H1 (cell line): ENCODE data around the gene CD276. TPM values are rescaled to one million over a fixed set of nuclear protein-coding genes. Genes with fewer than 3 reads are reported as not detected.

ENCODE experiments used
- CTCF ChIA-PET: fragments of 300-600 bp; sonication (Branson Sonifier 250); formaldehyde crosslinking; loops from one replicate; lab custom pipeline; 2021; ENCODE audit not compliant: partially characterized antibody; lab: Charles Lee
- POLR2A ChIA-PET: fragments of 300-600 bp; sonication (Branson Sonifier 250); formaldehyde crosslinking; loops from one replicate; lab custom pipeline; 2021; ENCODE audit warnings: inconsistent platforms; ENCODE audit not compliant: partially characterized antibody; lab: Charles Lee
- DNase-seq, 2 experiments: peaks; one replicate each; pipeline versions ENCODE4 v3.0.0 to v3.0.0-alpha.2; 2010 to 2022; ENCODE audit warnings: low spot score in 2 of 2, low read depth in 1 of 2, mixed read lengths in 1 of 2
- FAIRE-seq: peaks from 2 replicates; lab custom pipeline; 2011; peaks lifted over from hg19 to GRCh38; lab: Jason Lieb, UNC
- H2AFZ ChIP-seq: 2 replicates; pipeline ENCODE4 v1.8.1; 2012; ENCODE audit warnings: low read length, inconsistent platforms
- H2AK5ac ChIP-seq: 2 replicates; pipeline ENCODE4 v1.6.1; 2013; ENCODE audit warnings: low read depth, low read length
- H2BK120ac ChIP-seq: replicated peaks from 2 replicates; pipeline ENCODE3; 2013; ENCODE audit warnings: low read depth, low read length, inconsistent platforms
- H2BK12ac ChIP-seq: 2 replicates; pipeline ENCODE4 v1.6.1; 2013; ENCODE audit warnings: low read depth, low read length
- H2BK15ac ChIP-seq: 2 replicates; pipeline ENCODE4 v1.6.1; 2013; ENCODE audit warnings: low read length
- H2BK20ac ChIP-seq: 2 replicates; pipeline ENCODE4 v1.6.1; 2013; ENCODE audit warnings: low read length
- H2BK5ac ChIP-seq: 2 replicates; pipeline ENCODE4 v1.6.1; 2013; ENCODE audit warnings: low read depth, low read length
- H3K14ac ChIP-seq: 2 replicates; pipeline ENCODE4 v1.6.1; 2013; ENCODE audit warnings: inconsistent platforms; ENCODE audit not compliant: insufficient read length
- H3K18ac ChIP-seq: 2 replicates; pipeline ENCODE4 v1.6.1; 2013; ENCODE audit warnings: low read length; ENCODE audit errors: extremely low read depth
- H3K23ac ChIP-seq: 2 replicates; pipeline ENCODE4 v1.6.1; 2013; ENCODE audit warnings: inconsistent platforms; ENCODE audit not compliant: insufficient read length
- H3K23me2 ChIP-seq: 2 replicates; pipeline ENCODE4 v1.6.1; 2013; ENCODE audit warnings: low read depth, low read length
- H3K27ac ChIP-seq: 2 replicates; pipeline ENCODE4 v1.6.1; 2011; ENCODE audit warnings: low read depth, low read length, inconsistent platforms
- H3K27me3 ChIP-seq, 4 experiments: replicated peaks in 1 of 4; 1 replicate in 1 of 4; 2 replicates in 3 of 4; pipeline versions ENCODE4 v1.6.1 to v1.8.1; 2011 to 2013; ENCODE audit warnings: low read length in 3 of 4, mild to moderate bottlenecking in 3 of 4, inconsistent platforms in 2 of 4, mixed read lengths in 2 of 4, moderate library complexity in 1 of 4; ENCODE audit not compliant: control insufficient read depth in 3 of 4, insufficient read depth in 3 of 4; ENCODE audit errors: extremely low read depth in 1 of 4
- H3K36me3 ChIP-seq, 4 experiments: 2 replicates each; pipeline versions ENCODE4 v1.6.1 to v1.8.1; 2011 to 2013; ENCODE audit warnings: mild to moderate bottlenecking in 4 of 4, low read length in 3 of 4, moderate library complexity in 2 of 4, control low read depth in 1 of 4, inconsistent platforms in 1 of 4; ENCODE audit not compliant: insufficient read depth in 4 of 4, control insufficient read depth in 2 of 4
- H3K4ac ChIP-seq: replicated peaks from 2 replicates; pipeline ENCODE3; 2013; ENCODE audit warnings: low read length, low read depth, mixed read lengths, inconsistent platforms; ENCODE audit not compliant: insufficient read length
- H3K4me1 ChIP-seq, 4 experiments: replicated peaks in 1 of 4; 1 replicate in 1 of 4; 2 replicates in 3 of 4; pipeline versions ENCODE4 v1.6.1 to v1.8.1; 2011 to 2013; ENCODE audit warnings: low read length in 3 of 4, inconsistent platforms in 2 of 4, mixed read lengths in 1 of 4; ENCODE audit not compliant: insufficient read depth in 4 of 4, control insufficient read depth in 3 of 4
- H3K4me2 ChIP-seq, 2 experiments: 2 replicates each; pipeline versions ENCODE4 v1.6.1 to v1.8.1; 2011 to 2013; ENCODE audit warnings: low read depth in 2 of 2, low read length in 2 of 2, control low read depth in 1 of 2, inconsistent platforms in 1 of 2, mild to moderate bottlenecking in 1 of 2; ENCODE audit not compliant: insufficient read depth in 1 of 2
- H3K4me3 ChIP-seq, 4 experiments: fragments of 200-600, 300-600 bp in 1 of 4; sonication (generic), shearing (Covaris generic), sonication (Bioruptor Twin) in 1 of 4; 2 replicates each; pipeline versions ENCODE4 v1.5.1 to v1.8.1; 2011 to 2016; ENCODE audit warnings: low read length in 4 of 4, low read depth in 3 of 4, control low read depth in 2 of 4, inconsistent platforms in 2 of 4, mild to moderate bottlenecking in 2 of 4, mixed read lengths in 1 of 4, moderate library complexity in 1 of 4; ENCODE audit not compliant: insufficient read depth in 2 of 4; ENCODE audit errors: extremely low read depth in 1 of 4
- H3K56ac ChIP-seq: replicated peaks from 2 replicates; pipeline ENCODE3; 2013; ENCODE audit warnings: low read depth, mild to moderate bottlenecking, mixed read lengths, low read length, inconsistent platforms; ENCODE audit not compliant: insufficient read length
- H3K79me1 ChIP-seq: 2 replicates; pipeline ENCODE4 v1.6.1; 2013; ENCODE audit warnings: low read depth, low read length, control low read depth
- H3K79me2 ChIP-seq, 2 experiments: 2 replicates each; pipeline versions ENCODE4 v1.6.1 to v1.8.1; 2012 to 2013; ENCODE audit warnings: low read length in 2 of 2, mild to moderate bottlenecking in 2 of 2, inconsistent platforms in 1 of 2; ENCODE audit not compliant: insufficient read depth in 2 of 2, control insufficient read depth in 1 of 2
- H3K9ac ChIP-seq, 4 experiments: replicated peaks in 1 of 4; 1 replicate in 1 of 4; 2 replicates in 3 of 4; pipeline versions ENCODE4 v1.6.1 to v1.8.1; 2011 to 2013; ENCODE audit warnings: low read depth in 3 of 4, low read length in 3 of 4, control low read depth in 2 of 4, mild to moderate bottlenecking in 2 of 4, moderate library complexity in 2 of 4, inconsistent platforms in 1 of 4; ENCODE audit errors: extremely low read depth in 1 of 4
- H3K9me3 ChIP-seq, 2 experiments: 2 replicates each; pipeline versions ENCODE4 v1.6.1 to v1.8.1; 2012 to 2013; ENCODE audit warnings: mild to moderate bottlenecking in 2 of 2, moderate library complexity in 2 of 2, control low read depth in 1 of 2, inconsistent platforms in 1 of 2, low read depth in 1 of 2, low read length in 1 of 2, mixed read lengths in 1 of 2; ENCODE audit not compliant: insufficient read depth in 2 of 2
- H4K20me1 ChIP-seq, 2 experiments: replicated peaks in 1 of 2; 2 replicates each; pipeline versions ENCODE3 to v1.8.1; 2011 to 2013; ENCODE audit warnings: inconsistent platforms in 2 of 2, low read length in 2 of 2, mild to moderate bottlenecking in 1 of 2; ENCODE audit not compliant: insufficient read depth in 2 of 2, control insufficient read depth in 1 of 2
- H4K5ac ChIP-seq: 2 replicates; pipeline ENCODE4 v1.6.1; 2013; ENCODE audit warnings: low read length, low read depth, mixed read lengths, inconsistent platforms; ENCODE audit not compliant: insufficient read length
- H4K8ac ChIP-seq: 2 replicates; pipeline ENCODE4 v1.8.0; 2013; ENCODE audit warnings: mild to moderate bottlenecking, moderate library complexity, low read length, inconsistent platforms; ENCODE audit not compliant: insufficient read depth; ENCODE audit errors: extremely low read depth
- H4K91ac ChIP-seq: replicated peaks from 2 replicates; pipeline ENCODE3; 2013; ENCODE audit warnings: low read length, mixed read lengths, inconsistent platforms; ENCODE audit not compliant: insufficient read length
- ASH2L ChIP-seq: fragments of 200-600, 300-600 bp; sonication (generic); IDR thresholded peaks from one replicate; pipeline ENCODE4 v1.7.1; 2017; ENCODE audit warnings: low read length
- CEBPB ChIP-seq: IDR thresholded peaks from 2 replicates; pipeline ENCODE4 v1.6.1; 2012; ENCODE audit warnings: low read depth, low read length
- CREB1 ChIP-seq: IDR thresholded peaks from 2 replicates; pipeline ENCODE4 v1.6.1; 2012; ENCODE audit warnings: inconsistent platforms
- CTCF ChIP-seq, 3 experiments: IDR thresholded peaks; 1 replicate in 2 of 3; 2 replicates in 1 of 3; pipeline versions ENCODE4 v1.5.1 to v1.6.1; 2011; ENCODE audit warnings: low read length in 3 of 3, mild to moderate bottlenecking in 3 of 3, inconsistent platforms in 2 of 3, low read depth in 1 of 3, moderate library complexity in 1 of 3; ENCODE audit not compliant: insufficient read depth in 1 of 3; ENCODE audit errors: control extremely low read depth in 1 of 3
- EZH2 ChIP-seq: fragments of 200-600 bp; sonication (generic); IDR thresholded peaks from 2 replicates; pipeline ENCODE4 v1.7.1; 2012; ENCODE audit warnings: low read depth, mild to moderate bottlenecking, moderate library complexity, low read length, inconsistent platforms; ENCODE audit not compliant: severe bottlenecking
- GTF2F1 ChIP-seq: IDR thresholded peaks from 2 replicates; pipeline ENCODE4 v1.6.1; 2012; ENCODE audit warnings: low read depth, low read length, improper control_type of control experiment, borderline replicate concordance
- RAD21 ChIP-seq, 2 experiments: IDR thresholded peaks in 1 of 2; conservative IDR thresholded peaks in 1 of 2; 2 replicates each; pipeline ENCODE4 v1.6.1; 2011; ENCODE audit warnings: low read depth in 2 of 2, low read length in 2 of 2, improper control_type of control experiment in 1 of 2, inconsistent platforms in 1 of 2, mild to moderate bottlenecking in 1 of 2, moderate library complexity in 1 of 2
- RFX5 ChIP-seq: IDR thresholded peaks from 2 replicates; pipeline ENCODE4 v1.6.1; 2011; ENCODE audit warnings: low read depth, low read length, improper control_type of control experiment, borderline replicate concordance
- SUZ12 ChIP-seq: fragments of 200-600 bp; sonication (generic); IDR thresholded peaks from 2 replicates; pipeline ENCODE4 v1.6.1; 2012; ENCODE audit warnings: mild to moderate bottlenecking, inconsistent platforms, low read length, moderate library complexity, mixed read lengths
- TBP ChIP-seq: IDR thresholded peaks from 2 replicates; pipeline ENCODE4 v1.6.1; 2011; ENCODE audit warnings: low read depth, low read length, improper control_type of control experiment
- TCF12 ChIP-seq: IDR thresholded peaks from 2 replicates; pipeline ENCODE4 v1.6.1; 2011; ENCODE audit warnings: low read depth, mild to moderate bottlenecking, low read length
- WGBS, 2 experiments: shearing (Covaris generic) in 1 of 2; methylation state at CpG; one replicate each; pipeline versions ENCODE4 v1.1.6 to v1.1.7; 2013 to 2015; ENCODE audit warnings: low lambda C conversion rate in 2 of 2, mixed read lengths in 2 of 2, inconsistent platforms in 1 of 2, low coverage in 1 of 2, missing lambda C conversion rate in 1 of 2; ENCODE audit not compliant: insufficient replicate concordance in 2 of 2, insufficient coverage in 1 of 2, insufficient read length in 1 of 2; ENCODE audit errors: extremely low coverage in 1 of 2, missing lambda C conversion rate in 1 of 2; 5-methylcytosine and 5-hydroxymethylcytosine counted together
- polyA plus RNA-seq, 7 experiments: library from polyadenylated mRNA; depleted of rRNA in 3 of 7; stranded (reverse) in 5 of 7; unstranded in 2 of 7; fragments of >200 nt in 5 of 7; fragments of 200-250 nt in 2 of 7; gene quantifications; 1 replicate in 5 of 7; 2 replicates in 1 of 7; 4 replicates in 1 of 7; pipeline versions ENCODE4 v1.2.1 to v1.2.3, GENCODE V29; 2011 to 2013; ENCODE audit warnings: missing spikeins in 2 of 7, mixed read lengths in 2 of 7
- total RNA-seq: library from RNA; stranded (reverse); fragmentation: NEBNext Ultra II Directional; extraction: Animal tissue kit (Norgen Biotek cat#: 25700); gene quantifications from 2 replicates; pipeline ENCODE4 v1.2.1, GENCODE V29; 2021

Gene CD276
- total and polyA plus RNA-seq, 2 of the 8 experiments (the other 6 are each of a cell fraction or from before 2014, with no cell fraction given): 156 to 158 TPM

GRCh38 chr15:73677146-73677607 lies 7.0 kb upstream of the CD276 start:
- Histone ChIP-seq H4K91ac (no peak overlapping the region), H3K27me3 (no peaks in the 10 kb centered on the region; a peak in 1 of 7 replicates), H3K23ac (no peak overlapping the region), H4K8ac (peak overlapping the region; percentile 88; the same call in 1 of the 2 replicates), H3K9ac (no peak overlapping the region), H3K4me3 (no peak overlapping the region), H2AFZ (peak overlapping the region; percentile 81; the same call in 1 of the 2 replicates), H3K9me3 (no peaks in the 10 kb centered on the region), H2BK20ac (no peak overlapping the region), H3K4me1 (no peaks in the 10 kb centered on the region; a peak in 1 of 7 replicates), H3K4ac (no peak overlapping the region), H3K56ac (no peak overlapping the region), H2BK120ac (no peak overlapping the region), H3K4me2 (no peak overlapping the region), H2BK12ac (no peak overlapping the region), H2BK5ac (no peak overlapping the region), H2AK5ac (no peak overlapping the region), H3K79me2 (no peaks in the 10 kb centered on the region), H3K18ac (no peak overlapping the region), H4K20me1 (no peaks in the 10 kb centered on the region), H3K79me1 (no peaks in the 10 kb centered on the region), H4K5ac (no peak overlapping the region), H3K36me3 (no peaks in the 10 kb centered on the region), H3K27ac (no peak overlapping the region), H2BK15ac (no peak overlapping the region), H3K14ac (no peak overlapping the region), H3K23me2 (no peaks in the 10 kb centered on the region)
- ChIA-PET POLR2A (interaction anchor here (0.6 to 1.8 kb wide), 4 partner anchors 9 to 359 kb away, joined by 3 to 10 read pairs (median 5); no protein-coding TSS in a partner anchor), CTCF (interaction anchor here (0.6 to 15.1 kb wide), 41 partner anchors 8 to 401 kb away, joined by 3 to 496 read pairs (median 5); partner anchors contain the start of gene NPTN)
- DNase-seq (peak in 1 of 2 experiments; percentile 85), FAIRE-seq (peak; percentile 57)
- WGBS, 2 experiments: 77% methylated on average over 5 of the region's 5 CpGs; no CpG with 5 or more reads in 1 of the 2 experiments
- TF ChIP-seq ASH2L (no peak), CREB1 (no peak), TBP (no peak), EZH2 (no peak), GTF2F1 (no peak), RFX5 (no peak), CEBPB (no peak), RAD21 (IDR thresholded peaks at IDR 0.05 in 1 of 2, conservative IDR thresholded peaks at IDR 0.05 in 1 of 2; ENCODE audit: low read depth in 2 of 2, low read length in 2 of 2) (peak; percentile 63 to 71), SUZ12 (no peak), TCF12 (no peak), CTCF (IDR thresholded peaks at IDR 0.05; ENCODE audit: control extremely low read depth in 1 of 3, insufficient read depth in 1 of 3, low read depth in 1 of 3, low read length in 3 of 3) (peak; percentile 55 to 90 (median 88))
